Lower leg skin (tissue), 4 donors: ENCODE results near the gene CEP250. TPM values are rescaled to one million over a fixed set of nuclear protein-coding genes. Genes with fewer than 3 reads are reported as not detected.

ENCODE experiments used
- DNase-seq, 2 donors: peaks; one replicate each; pipeline ENCODE4 v3.0.0-alpha.2; 2019; ENCODE audit warnings: low spot score in 2 of 2
- H3K4me3 ChIP-seq: fragments of 200-600 bp; sonication (generic); 2 replicates; pipeline ENCODE4 v1.5.1; 2017; ENCODE audit warnings: mild to moderate bottlenecking, low read depth; ENCODE audit not compliant: poor library complexity, severe bottlenecking
- POLR2A ChIP-seq, 2 donors: fragments of 450-650 bp; IDR thresholded peaks; one replicate each; pipeline ENCODE4 v1.6.1; 2016 to 2017; ENCODE audit warnings: antibody characterized with exemption in 2 of 2, mild to moderate bottlenecking in 1 of 2, moderate library complexity in 1 of 2
- WGBS, 2 donors: methylation state at CpG; one replicate each; pipeline ENCODE4 v1.1.5; 2018; 5-methylcytosine and 5-hydroxymethylcytosine counted together
- intact Hi-C: fragments of 100-400 bp; cut with DNase I; formaldehyde crosslinking; loops from one replicate; pipeline ENCODE4 v1.15.0; 2023; ENCODE audit warnings: low total_unique reads
- total RNA-seq, 4 donors: library from RNA; depleted of rRNA; stranded (reverse); fragments of >200 nt; gene quantifications; one replicate each; pipeline ENCODE4 v1.1.0, GENCODE V29; 2016
- TF ChIP-seq, protein P1 (sequence below), 3 donors: fragments of 450-650 bp; IDR thresholded peaks; one replicate each; pipeline ENCODE4 v1.5.1; 2016; ENCODE audit warnings: antibody characterized with exemption in 3 of 3, mild to moderate bottlenecking in 3 of 3, moderate library complexity in 2 of 3

The CEP250 gene
- total RNA-seq, 4 donors from 2014 or later = 17.9 to 49.5 (median 28.9) TPM

DNA sequence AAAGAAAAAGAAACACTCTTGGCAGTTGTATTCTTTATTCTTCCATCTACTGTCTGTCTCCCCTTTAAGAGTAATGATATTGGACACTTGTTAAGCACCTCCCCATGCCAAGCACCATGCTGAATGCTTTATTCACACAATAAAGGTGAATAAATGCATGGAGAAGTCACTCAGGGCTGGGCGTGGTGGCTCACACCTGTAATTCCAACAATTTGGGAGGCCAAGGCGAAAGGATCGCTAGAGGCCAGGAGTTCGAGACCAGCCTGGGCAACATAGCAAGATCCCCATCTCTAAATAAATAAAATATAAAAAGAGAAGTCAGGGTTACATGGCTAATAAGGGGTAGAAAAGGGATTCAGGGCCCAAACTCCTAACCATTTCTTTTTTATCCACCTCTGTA lies 32.1 kb downstream of the CEP250 start:
- TF ChIP-seq, protein P1, sequence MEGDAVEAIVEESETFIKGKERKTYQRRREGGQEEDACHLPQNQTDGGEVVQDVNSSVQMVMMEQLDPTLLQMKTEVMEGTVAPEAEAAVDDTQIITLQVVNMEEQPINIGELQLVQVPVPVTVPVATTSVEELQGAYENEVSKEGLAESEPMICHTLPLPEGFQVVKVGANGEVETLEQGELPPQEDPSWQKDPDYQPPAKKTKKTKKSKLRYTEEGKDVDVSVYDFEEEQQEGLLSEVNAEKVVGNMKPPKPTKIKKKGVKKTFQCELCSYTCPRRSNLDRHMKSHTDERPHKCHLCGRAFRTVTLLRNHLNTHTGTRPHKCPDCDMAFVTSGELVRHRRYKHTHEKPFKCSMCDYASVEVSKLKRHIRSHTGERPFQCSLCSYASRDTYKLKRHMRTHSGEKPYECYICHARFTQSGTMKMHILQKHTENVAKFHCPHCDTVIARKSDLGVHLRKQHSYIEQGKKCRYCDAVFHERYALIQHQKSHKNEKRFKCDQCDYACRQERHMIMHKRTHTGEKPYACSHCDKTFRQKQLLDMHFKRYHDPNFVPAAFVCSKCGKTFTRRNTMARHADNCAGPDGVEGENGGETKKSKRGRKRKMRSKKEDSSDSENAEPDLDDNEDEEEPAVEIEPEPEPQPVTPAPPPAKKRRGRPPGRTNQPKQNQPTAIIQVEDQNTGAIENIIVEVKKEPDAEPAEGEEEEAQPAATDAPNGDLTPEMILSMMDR (IDR thresholded peaks at IDR 0.05) = no peak
- TF ChIP-seq POLR2A (IDR thresholded peaks at IDR 0.05) = no peak
- H3K4me3 ChIP-seq = no peak overlapping the region
- intact Hi-C loops = no loop called here
- no peak for DNase-seq
- 96 to 98% methylated on average over 4 of the region's 4 CpGs for WGBS, 2 donors

DNA sequence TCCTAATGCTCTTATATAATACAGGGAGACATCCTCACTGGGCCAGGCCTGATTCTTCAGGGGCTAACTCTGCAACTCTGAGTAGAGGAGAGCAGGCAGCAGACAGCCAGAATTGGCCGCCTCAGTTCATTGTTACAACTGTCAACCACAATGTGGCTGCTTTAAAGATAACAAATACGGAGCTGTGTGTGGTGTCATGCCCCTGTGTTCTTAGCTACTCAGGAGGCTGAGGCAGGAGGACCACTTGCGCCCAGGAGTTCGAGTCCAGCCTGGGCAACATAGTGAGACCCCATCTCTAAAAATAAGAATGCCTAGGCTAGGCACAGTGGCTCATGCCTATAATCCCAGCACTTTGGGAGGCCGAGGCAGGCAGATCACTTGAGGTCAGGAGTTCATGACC lies 34.3 kb downstream of the CEP250 start:
- DNase-seq = no peak
- intact Hi-C loops = no loop called here
- H3K4me3 ChIP-seq = no peak overlapping the region
- WGBS, 2 donors = 90 to 100% methylated on average over 5 of the region's 5 CpGs
- TF ChIP-seq, protein P1 (IDR thresholded peaks at IDR 0.05) = no peak
- TF ChIP-seq POLR2A (IDR thresholded peaks at IDR 0.05) = no peak

DNA sequence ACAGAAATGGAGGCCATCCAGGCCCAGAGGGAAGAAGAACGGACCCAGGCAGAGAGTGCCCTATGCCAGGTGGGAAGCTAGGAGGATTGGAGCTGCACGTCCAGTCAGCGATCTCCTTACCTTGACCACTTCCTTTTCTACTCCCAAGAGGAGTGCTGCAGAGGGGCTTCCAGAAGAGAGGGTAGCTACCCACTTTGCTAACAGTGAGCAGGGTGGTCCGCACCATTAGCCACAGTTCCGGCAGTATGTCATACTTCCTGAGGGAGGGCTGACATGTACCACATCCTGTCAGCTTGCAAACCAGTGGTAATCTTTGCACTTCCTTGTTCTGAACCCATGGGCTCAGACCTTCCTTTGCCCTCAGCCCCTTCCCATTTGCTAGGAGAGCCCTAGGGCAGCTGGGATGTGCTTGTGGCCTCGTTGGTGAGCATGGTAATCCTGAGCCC lies 35.4 kb downstream of the CEP250 start:
- DNase-seq = no peak
- TF ChIP-seq, protein P1 (IDR thresholded peaks at IDR 0.05) = no peak
- TF ChIP-seq POLR2A (IDR thresholded peaks at IDR 0.05) = no peak
- 78 to 84% methylated on average over 6 of the region's 6 CpGs for WGBS, 2 donors
- no peak overlapping the region for H3K4me3 ChIP-seq
- intact Hi-C loops = no loop called here

DNA sequence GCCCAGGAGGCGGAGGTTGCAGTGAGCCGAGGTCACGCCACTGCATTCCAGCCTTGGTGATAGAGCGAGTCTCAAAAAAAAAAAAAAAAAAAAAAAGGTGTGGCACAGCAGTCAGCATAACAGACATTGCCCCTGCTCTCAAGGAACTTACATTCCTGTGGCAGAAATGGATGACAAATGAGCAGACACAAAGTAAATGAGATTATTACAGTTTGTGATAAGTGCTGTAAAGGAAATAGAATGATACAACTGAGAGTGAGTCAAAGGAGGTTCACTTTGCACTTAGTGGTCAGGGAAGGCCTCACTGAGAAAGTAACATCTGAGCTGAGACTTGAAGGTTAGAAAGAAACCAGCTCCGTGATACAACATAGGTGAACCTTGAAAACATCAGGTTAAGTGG lies 36.4 kb downstream of the CEP250 start:
- no peak for TF ChIP-seq POLR2A (IDR thresholded peaks at IDR 0.05)
- TF ChIP-seq, protein P1 (IDR thresholded peaks at IDR 0.05) = no peak
- WGBS, 2 donors = 96% methylated on average over 5 of the region's 5 CpGs
- intact Hi-C loops = no loop called here
- H3K4me3 ChIP-seq = no peak overlapping the region
- DNase-seq = no peak

DNA sequence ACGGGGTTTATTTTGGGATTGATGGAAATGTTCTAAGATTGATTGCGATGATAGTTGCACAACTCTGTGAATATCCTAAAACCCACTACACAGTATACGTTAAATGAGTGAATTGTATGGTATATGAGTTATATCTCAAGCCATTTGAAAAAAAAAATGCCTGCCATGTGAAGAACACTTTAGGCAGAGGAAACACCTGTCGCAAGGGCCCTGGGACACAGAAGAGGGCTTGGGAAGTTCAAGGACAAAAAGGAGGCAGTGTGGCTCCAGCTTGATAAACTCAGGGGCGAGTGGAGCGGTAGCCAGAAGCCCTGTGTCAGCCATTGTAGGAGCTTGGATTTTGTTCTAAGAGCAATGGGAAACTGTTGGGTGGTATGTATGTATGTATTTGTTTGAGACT lies 37.0 kb downstream of the CEP250 start:
- WGBS, 2 donors = 96 to 97% methylated on average over 6 of the region's 6 CpGs
- H3K4me3 ChIP-seq = no peak overlapping the region
- TF ChIP-seq, protein P1 (IDR thresholded peaks at IDR 0.05) = no peak
- no peak for TF ChIP-seq POLR2A (IDR thresholded peaks at IDR 0.05)
- intact Hi-C loops = no loop called here
- no peak for DNase-seq

DNA sequence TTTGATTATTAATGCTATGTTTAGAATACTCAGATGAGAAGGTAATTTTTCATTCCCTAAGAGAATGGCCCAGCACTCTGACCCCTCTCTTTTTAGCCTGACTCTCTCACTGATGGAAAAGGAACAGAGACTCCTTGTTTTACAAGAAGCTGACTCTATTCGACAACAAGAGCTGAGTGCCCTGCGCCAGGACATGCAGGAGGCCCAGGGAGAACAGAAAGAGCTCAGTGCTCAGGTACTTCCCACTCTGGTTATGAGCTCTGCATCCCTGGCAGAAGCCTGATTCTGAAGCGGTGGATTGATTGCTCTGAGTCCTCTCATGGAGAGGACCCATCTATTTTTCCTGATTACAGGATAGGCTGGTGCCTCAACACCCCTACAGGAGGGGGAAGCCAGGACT lies 41.1 kb downstream of the CEP250 start:
- DNase-seq = no peak
- 93 to 98% methylated on average over 3 of the region's 3 CpGs for WGBS, 2 donors
- H3K4me3 ChIP-seq = no peak overlapping the region
- TF ChIP-seq POLR2A (IDR thresholded peaks at IDR 0.05) = no peak
- intact Hi-C loops = no loop called here
